HepG2 (cell line): ENCODE measurements around the gene SPIRE1. TPM values are rescaled to one million over a fixed set of nuclear protein-coding genes. Genes with fewer than 3 reads are reported as not detected.
"Not testable (repeated sequence)": the region's sequence is repeated elsewhere in the genome, so short reads cannot be mapped to it uniquely, and the experiment has no call there.

Source experiments
- ATAC-seq: fragments of 200-7000 bp; cut with Tn5 transposase; 3 replicates; pipeline ENCODE4 v1.9.1; 2020; ENCODE audit warnings: mild to moderate bottlenecking, moderate library complexity
- BruUV-seq: library from RNA; stranded (reverse); fragments of 400-500 nt; replicated peaks from 2 replicates; lab custom pipeline; 2021; lab: Mats Ljungman, UMichigan
- CTCF ChIA-PET: fragments of 300-600 bp; formaldehyde crosslinking; extraction: SDS; loops from one replicate; lab custom pipeline; 2021; ENCODE audit warnings: low total read pairs, inconsistent platforms, low intra/inter-chr PET ratio; lab: Yijun Ruan, JAX
- POLR2A ChIA-PET: fragments of 350-600 bp; sonication (Branson Sonifier 250); formaldehyde crosslinking; loops from one replicate; lab custom pipeline; 2020; ENCODE audit warnings: antibody characterized with exemption, inconsistent platforms; lab: Yijun Ruan, JAX
- DNase-seq: peaks from one replicate; pipeline ENCODE4 v3.0.0-alpha.2; 2015; ENCODE audit warnings: low spot score
- FAIRE-seq: peaks from 3 replicates; lab custom pipeline; 2011; peaks lifted over from hg19 to GRCh38; lab: Jason Lieb, UNC
- H2AFZ ChIP-seq: one replicate; pipeline ENCODE4 v1.6.1; 2011; ENCODE audit warnings: low read length, inconsistent platforms
- H3K27ac ChIP-seq: fragments of 300-600 bp; 3 replicates; pipeline ENCODE4 v1.8.0; 2011; ENCODE audit warnings: mixed run types, mild to moderate bottlenecking, mixed read lengths, low read length, inconsistent platforms; ENCODE audit not compliant: insufficient read depth; ENCODE audit errors: extremely low read length
- H3K27me3 ChIP-seq, 2 experiments: fragments of 200-600 bp in 1 of 2; 2 replicates in 1 of 2; 3 replicates in 1 of 2; pipeline versions ENCODE4 v1.6.0 to v1.8.0; 2011; ENCODE audit warnings: low read length in 2 of 2, mild to moderate bottlenecking in 2 of 2, moderate library complexity in 2 of 2, inconsistent platforms in 1 of 2; ENCODE audit not compliant: insufficient read depth in 2 of 2, control insufficient read depth in 1 of 2
- H3K36me3 ChIP-seq, 2 experiments: fragments of 200-600 bp in 1 of 2; replicated peaks in 1 of 2; 2 replicates in 1 of 2; 3 replicates in 1 of 2; pipeline versions ENCODE4 v1.5.1 to v1.8.0; 2011; ENCODE audit warnings: low read length in 2 of 2, inconsistent platforms in 1 of 2; ENCODE audit not compliant: insufficient read depth in 2 of 2, control insufficient read depth in 1 of 2
- H3K4me1 ChIP-seq: 2 replicates; pipeline ENCODE4 v1.5.1; 2012; ENCODE audit warnings: low read length, inconsistent platforms; ENCODE audit not compliant: insufficient read depth
- H3K4me2 ChIP-seq: 2 replicates; pipeline ENCODE4 v1.6.0; 2011; ENCODE audit warnings: low read depth, low read length, inconsistent platforms
- H3K4me3 ChIP-seq, 3 experiments: fragments of 200-600 bp in 1 of 3; sonication (generic), shearing (Covaris generic) in 1 of 3; replicated peaks in 1 of 3; 2 replicates each; pipeline ENCODE4 v1.5.1; 2011 to 2016; ENCODE audit warnings: low read length in 3 of 3, inconsistent platforms in 2 of 3, low read depth in 2 of 3, mild to moderate bottlenecking in 2 of 3, control low read depth in 1 of 3, mixed read lengths in 1 of 3; ENCODE audit not compliant: insufficient read depth in 1 of 3
- H3K79me2 ChIP-seq: one replicate; pipeline ENCODE4 v1.6.1; 2011; ENCODE audit warnings: low read length, inconsistent platforms; ENCODE audit not compliant: insufficient read depth
- H3K9ac ChIP-seq: 2 replicates; pipeline ENCODE4 v1.6.0; 2011; ENCODE audit warnings: mild to moderate bottlenecking, low read depth, low read length, inconsistent platforms; ENCODE audit not compliant: insufficient read depth
- H3K9me3 ChIP-seq: 2 replicates; pipeline ENCODE4 v1.5.1; 2012; ENCODE audit warnings: mild to moderate bottlenecking, low read length
- H4K20me1 ChIP-seq: 2 replicates; pipeline ENCODE4 v1.6.0; 2011; ENCODE audit warnings: inconsistent platforms, mild to moderate bottlenecking, low read length, moderate library complexity; ENCODE audit not compliant: insufficient read depth
- ARNT2 ChIP-seq: sonication (generic); formaldehyde crosslinking; IDR thresholded peaks from 2 replicates; pipeline ENCODE4 v1.8.0; 2022; ENCODE audit warnings: mild to moderate bottlenecking, low read depth, missing genetic modification reagents, moderate library complexity
- MLX ChIP-seq: IDR thresholded peaks from 2 replicates; pipeline ENCODE4 v1.6.1; 2016
- NFE2 ChIP-seq: sonication (generic); formaldehyde crosslinking; IDR thresholded peaks from 2 replicates; pipeline ENCODE4 v1.4.0; 2020; ENCODE audit warnings: missing genetic modification reagents
- SETDB1 ChIP-seq: sonication (generic); formaldehyde crosslinking; IDR thresholded peaks from 2 replicates; pipeline ENCODE4 v1.5.1; 2020; ENCODE audit warnings: missing genetic modification reagents, mild to moderate bottlenecking, borderline replicate concordance
- TEAD2 ChIP-seq: sonication (generic); formaldehyde crosslinking; IDR thresholded peaks from 2 replicates; pipeline ENCODE4 v1.9.0; 2021; ENCODE audit warnings: missing genetic modification reagents
- WIZ ChIP-seq: sonication (generic); formaldehyde crosslinking; IDR thresholded peaks from 2 replicates; pipeline ENCODE4 v1.5.1; 2020; ENCODE audit warnings: mild to moderate bottlenecking, missing genetic modification reagents
- ZBTB20 ChIP-seq: sonication (generic); formaldehyde crosslinking; IDR thresholded peaks from 2 replicates; pipeline ENCODE4 v1.8.1; 2023; ENCODE audit warnings: missing genetic modification reagents, low read depth, mild to moderate bottlenecking, borderline replicate concordance
- ZNF275 ChIP-seq: sonication (generic); formaldehyde crosslinking; IDR thresholded peaks from 2 replicates; pipeline ENCODE4 v1.8.0; 2022; ENCODE audit warnings: missing genetic modification reagents, mild to moderate bottlenecking, inconsistent platforms, borderline replicate concordance
- WGBS: methylation state at CpG from one replicate; pipeline ENCODE4 v1.1.6; 2017; ENCODE audit warnings: low lambda C conversion rate; 5-methylcytosine and 5-hydroxymethylcytosine counted together
- in situ Hi-C: cut with HindIII; loops from 2 replicates; pipeline ENCODE4 v1.10.0; 2017; ENCODE audit warnings: low pct_unique_long_range_greater_than_20kb; ENCODE audit not compliant: extremely low pct_ligation_motif_present
- intact Hi-C: fragments of 100-400 bp; cut with micrococcal nuclease; formaldehyde crosslinking; loops from one replicate; pipeline ENCODE4 v1.10.0; 2022; ENCODE audit not compliant: unreplicated experiment
- polyA plus RNA-seq, 8 experiments: library from polyadenylated mRNA; depleted of rRNA in 3 of 8; stranded (reverse) in 7 of 8; unstranded in 1 of 8; fragments of >200 nt; fragmentation: Illumina TruSeq in 4 of 8; extraction: Trizol in 4 of 8; gene quantifications; 2 replicates each; pipeline versions ENCODE4 v1.2.1 to v1.2.3, GENCODE V29; 2011 to 2016; ENCODE audit warnings: low read depth in 4 of 8, missing spikeins in 1 of 8, mixed read lengths in 1 of 8; ENCODE audit not compliant: insufficient read depth in 1 of 8
- total RNA-seq, 5 experiments: library from RNA; depleted of rRNA; stranded (reverse); fragments of >200 nt; fragmentation: Illumina TruSeq; extraction: Trizol; gene quantifications; 2 replicates each; pipeline ENCODE4 v1.2.3, GENCODE V29; 2016; ENCODE audit warnings: low read depth in 1 of 5

The SPIRE1 gene
- total and polyA plus RNA-seq, 2 of the 13 experiments (the other 11 are each of a cell fraction or from before 2014, with no cell fraction given): 9.9 to 21.3 TPM

GRCh38 chr18:12645254-12645653, 12.7 kb downstream of the SPIRE1 start:
- Histone ChIP-seq H3K9me3 (no peaks in the 10 kb centered on the region), H3K36me3 (peaks cover 1 to 8% of the 10 kb centered on the region in 2 experiments; a peak in 1 of 5 replicates), H3K4me3 (no peak overlapping the region), H3K27ac (no peak overlapping the region), H2AFZ (no peak overlapping the region), H3K27me3 (no peaks in the 10 kb centered on the region), H3K4me1 (peaks cover 35% of the 10 kb centered on the region), H3K79me2 (peaks cover 24% of the 10 kb centered on the region), H4K20me1 (no peaks in the 10 kb centered on the region), H3K4me2 (no peak overlapping the region), H3K9ac (no peak overlapping the region)
- DNase-seq (no peak), FAIRE-seq (no peak), ATAC-seq (no peak)
- intact Hi-C loops: no loop called here
- TF ChIP-seq WIZ (CRISPR knock-in tag): no peak
- no peak for TF ChIP-seq ZBTB20 (CRISPR knock-in tag)
- no peak for TF ChIP-seq SETDB1 (CRISPR knock-in tag)
- no peak for TF ChIP-seq TEAD2
- TF ChIP-seq NFE2 (CRISPR knock-in tag): no peak
- TF ChIP-seq ARNT2 (CRISPR knock-in tag): no peak
- TF ChIP-seq ZNF275: no peak
- no peak for TF ChIP-seq MLX (CRISPR knock-in tag)
- POLR2A ChIA-PET: no interaction called here
- in situ Hi-C loops: no loop called here
- BruUV-seq: no TSS peak
- CTCF ChIA-PET: no interaction called here

GRCh38 chr18:12643756-12644155, 14.2 kb downstream of the SPIRE1 start:
- H3K4me1 ChIP-seq: peaks cover 41% of the 10 kb centered on the region
- H3K79me2 ChIP-seq: peaks cover 19% of the 10 kb centered on the region
- H3K4me3 ChIP-seq, H3K9ac ChIP-seq, H3K4me2 ChIP-seq, POLR2A ChIA-PET, BruUV-seq, H3K36me3 ChIP-seq, CTCF ChIA-PET, H4K20me1 ChIP-seq, H3K27me3 ChIP-seq, H3K27ac ChIP-seq, DNase-seq, FAIRE-seq, ATAC-seq, H2AFZ ChIP-seq, in situ Hi-C loops, H3K9me3 ChIP-seq: not testable (repeated sequence)
- 99% methylated on average over 5 of the region's 5 CpGs for WGBS
- intact Hi-C loops: loop anchor here (5.0 kb wide), 1 partner anchor 46 kb away; no protein-coding TSS in a partner anchor
